ENCODE results near the gene ECHDC1. TPM values are rescaled to one million over a fixed set of nuclear protein-coding genes. Genes with fewer than 3 reads are reported as not detected.

ECHDC1 gene
- total RNA-seq, 3 donors from 2014 or later: 78.1 to 104 (median 102) TPM

- no peaks in the 10 kb centered on the region for H3K36me3 ChIP-seq (ENCODE audit: low read depth)
- intact Hi-C loops (cut with DNase I, micrococcal nuclease): loop anchor here in 1 of 2 donors (5.0 kb wide), 1 partner anchor 121 kb away; no protein-coding TSS in a partner anchor
- ATAC-seq (no peak), DNase-seq (no peak)
- no peak for TF ChIP-seq CTCF (IDR thresholded peaks at IDR 0.05)
- no peaks in the 10 kb centered on the region for H3K4me1 ChIP-seq (ENCODE audit: low read depth)
- no peaks in the 10 kb centered on the region for H3K9me3 ChIP-seq
- H3K4me3 ChIP-seq: no peak overlapping the region
These were observed 42.2 kb downstream of the ECHDC1 start for GRCh38 chr6:127301199-127301700.

DNA sequence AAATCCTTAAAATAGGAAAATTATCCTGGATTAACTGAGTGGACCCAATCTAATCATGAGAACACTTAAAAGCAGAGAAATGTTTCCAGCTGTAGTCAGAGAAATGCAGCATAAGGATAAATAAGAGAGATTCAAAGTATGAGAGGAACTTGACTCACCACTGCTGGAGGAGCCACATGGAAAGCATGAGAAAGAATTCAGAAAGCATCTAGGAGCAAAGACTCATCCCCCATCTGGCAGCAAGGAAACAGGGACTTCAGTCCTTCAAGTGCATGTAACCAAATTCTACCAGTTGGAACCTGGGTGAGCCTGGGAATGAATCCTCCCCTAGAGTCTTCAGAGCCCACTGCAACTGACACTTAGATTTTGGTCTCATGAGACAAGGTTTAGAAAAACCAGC lies 43.0 kb downstream of the ECHDC1 start:
- Histone ChIP-seq H3K9me3 (no peaks in the 10 kb centered on the region), H3K4me3 (no peak overlapping the region), H3K4me1 (ENCODE audit: low read depth) (no peaks in the 10 kb centered on the region), H3K36me3 (ENCODE audit: low read depth) (no peaks in the 10 kb centered on the region)
- ATAC-seq: no peak
- no peak for TF ChIP-seq CTCF (IDR thresholded peaks at IDR 0.05)
- DNase-seq: no peak
- intact Hi-C loops (cut with DNase I, micrococcal nuclease): loop anchor here in 1 of 2 donors (5.0 kb wide), 1 partner anchor 122 kb away; no protein-coding TSS in a partner anchor

DNA sequence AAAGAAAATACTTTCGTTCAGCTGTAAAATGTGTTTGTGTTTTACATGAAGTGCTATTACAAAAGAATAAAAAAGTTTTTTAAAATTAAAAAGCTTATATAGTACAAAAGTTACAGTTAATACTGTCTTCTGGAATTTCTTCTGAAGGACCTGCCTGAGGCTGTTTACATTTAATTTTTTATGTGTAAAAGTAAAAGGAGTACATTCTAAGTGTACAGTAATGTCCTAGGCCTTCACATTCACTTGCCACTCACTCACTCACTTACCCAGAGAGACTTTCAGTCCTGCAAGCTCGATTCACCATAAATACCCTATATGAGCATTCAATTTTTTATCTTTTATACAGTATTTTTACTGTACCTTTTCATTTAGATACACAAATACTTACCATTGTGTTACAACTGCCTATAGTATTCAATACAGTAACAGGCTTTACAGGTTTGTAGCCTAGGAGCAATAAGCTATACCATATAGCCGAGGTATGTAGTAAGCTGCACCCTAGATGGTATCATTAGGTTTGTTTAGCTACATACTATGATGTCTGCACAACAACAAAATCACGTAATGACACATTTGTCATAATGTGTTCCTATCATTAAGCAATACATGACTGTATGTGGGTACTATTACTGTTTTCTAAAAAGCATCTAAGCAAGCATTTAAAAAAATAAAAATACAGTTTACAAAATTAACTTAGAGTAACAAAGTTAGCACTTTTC lies 43.7 kb downstream of the ECHDC1 start:
- Histone ChIP-seq H3K4me3 (no peak overlapping the region), H3K36me3 (ENCODE audit: low read depth) (no peaks in the 10 kb centered on the region), H3K4me1 (ENCODE audit: low read depth) (no peaks in the 10 kb centered on the region), H3K9me3 (no peaks in the 10 kb centered on the region)
- no peak for TF ChIP-seq CTCF (IDR thresholded peaks at IDR 0.05)
- no peak for ATAC-seq
- DNase-seq: no peak
- intact Hi-C loops (cut with DNase I, micrococcal nuclease): loop anchor here in 1 of 2 donors (5.0 kb wide), 1 partner anchor 123 kb away; no protein-coding TSS in a partner anchor

DNA sequence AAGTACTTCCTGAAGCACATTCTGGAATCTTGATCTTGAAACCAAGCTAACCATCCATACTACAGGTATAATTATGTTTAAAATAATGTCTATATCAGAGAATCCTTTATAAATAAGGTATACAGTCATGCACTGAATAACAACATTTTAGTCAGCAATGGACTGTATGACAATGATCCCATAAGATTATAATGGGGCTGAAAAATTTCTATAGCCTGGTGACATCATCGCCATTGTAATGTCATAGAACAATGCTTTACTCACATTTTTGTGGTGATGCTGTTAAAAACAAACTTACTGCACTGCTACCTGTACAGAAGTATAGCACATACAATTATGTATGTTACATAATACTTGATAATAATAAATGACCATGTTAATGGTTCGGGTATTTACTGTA lies 44.9 kb downstream of the ECHDC1 start:
- H3K4me3 ChIP-seq: no peak overlapping the region
- no peak for DNase-seq
- H3K4me1 ChIP-seq (ENCODE audit: low read depth): no peaks in the 10 kb centered on the region
- no peaks in the 10 kb centered on the region for H3K9me3 ChIP-seq
- no peak for ATAC-seq
- no peaks in the 10 kb centered on the region for H3K36me3 ChIP-seq (ENCODE audit: low read depth)
- no peak for TF ChIP-seq CTCF (IDR thresholded peaks at IDR 0.05)
- intact Hi-C loops (cut with DNase I, micrococcal nuclease): no loop called here

- no peak for TF ChIP-seq CTCF (IDR thresholded peaks at IDR 0.05)
- intact Hi-C loops (cut with DNase I, micrococcal nuclease): no loop called here
- Histone ChIP-seq H3K4me3 (no peak overlapping the region), H3K36me3 (ENCODE audit: low read depth) (no peaks in the 10 kb centered on the region), H3K9me3 (no peaks in the 10 kb centered on the region), H3K4me1 (ENCODE audit: low read depth) (no peaks in the 10 kb centered on the region)
- ATAC-seq (no peak), DNase-seq (no peak)
These were observed 45.8 kb downstream of the ECHDC1 start for GRCh38 chr6:127297502-127298070.

Data from mucosa of descending colon (tissue), 3 donors.